Measurements from ENCODE around the gene PNMA8B.

Gene PNMA8B

DNA sequence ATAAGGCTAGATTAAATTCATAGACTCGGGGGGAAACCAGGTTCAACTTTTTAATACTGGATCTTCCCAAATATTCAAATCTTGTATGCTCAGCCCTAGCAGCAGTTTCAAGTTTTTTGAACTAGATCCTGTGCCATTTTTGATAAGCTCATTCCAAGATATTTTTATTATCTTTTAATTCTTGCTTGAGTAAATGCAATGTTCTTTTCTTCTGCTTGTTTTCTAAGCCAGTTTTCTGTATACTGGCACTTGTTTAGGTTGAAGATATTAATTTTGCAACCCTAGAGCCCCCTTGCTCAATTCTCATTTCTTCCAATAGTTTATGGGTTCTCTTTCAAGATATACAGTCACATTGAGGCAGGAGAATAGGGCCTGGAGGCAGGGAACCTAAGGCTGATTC, 53.8 kb downstream of the PNMA8B start:
- no peaks in the 10 kb centered on the region for H3K79me2 ChIP-seq (ENCODE audit: low read length)

More for the DNA sequence above, 53.8 kb downstream of the PNMA8B start:
- H3K4me2 ChIP-seq (ENCODE audit: low read depth, low read length) = no peak overlapping the region
- no peak overlapping the region for H3K27ac ChIP-seq (ENCODE audit: low read length)
- H3K27me3 ChIP-seq (replicated peaks; ENCODE audit: insufficient read depth, low read length) = peaks cover 49% of the 10 kb centered on the region
- H3K9me2 ChIP-seq (replicated peaks; ENCODE audit: insufficient read depth, low read length) = no peaks in the 10 kb centered on the region
- no peaks in the 10 kb centered on the region for H3K4me1 ChIP-seq (ENCODE audit: low read length)
- no peak for DNase-seq
- H3K9me3 ChIP-seq (replicated peaks; ENCODE audit: insufficient read depth, low read length) = no peaks in the 10 kb centered on the region
- no peaks in the 10 kb centered on the region for H4K20me1 ChIP-seq (ENCODE audit: insufficient read depth, low read length)
- H2AFZ ChIP-seq (ENCODE audit: low read length) = no peak overlapping the region
- no peaks in the 10 kb centered on the region for H3F3A ChIP-seq (ENCODE audit: insufficient read depth, low read length)
- H3K9ac ChIP-seq (ENCODE audit: low read length) = no peak overlapping the region
- TF ChIP-seq, protein P1, sequence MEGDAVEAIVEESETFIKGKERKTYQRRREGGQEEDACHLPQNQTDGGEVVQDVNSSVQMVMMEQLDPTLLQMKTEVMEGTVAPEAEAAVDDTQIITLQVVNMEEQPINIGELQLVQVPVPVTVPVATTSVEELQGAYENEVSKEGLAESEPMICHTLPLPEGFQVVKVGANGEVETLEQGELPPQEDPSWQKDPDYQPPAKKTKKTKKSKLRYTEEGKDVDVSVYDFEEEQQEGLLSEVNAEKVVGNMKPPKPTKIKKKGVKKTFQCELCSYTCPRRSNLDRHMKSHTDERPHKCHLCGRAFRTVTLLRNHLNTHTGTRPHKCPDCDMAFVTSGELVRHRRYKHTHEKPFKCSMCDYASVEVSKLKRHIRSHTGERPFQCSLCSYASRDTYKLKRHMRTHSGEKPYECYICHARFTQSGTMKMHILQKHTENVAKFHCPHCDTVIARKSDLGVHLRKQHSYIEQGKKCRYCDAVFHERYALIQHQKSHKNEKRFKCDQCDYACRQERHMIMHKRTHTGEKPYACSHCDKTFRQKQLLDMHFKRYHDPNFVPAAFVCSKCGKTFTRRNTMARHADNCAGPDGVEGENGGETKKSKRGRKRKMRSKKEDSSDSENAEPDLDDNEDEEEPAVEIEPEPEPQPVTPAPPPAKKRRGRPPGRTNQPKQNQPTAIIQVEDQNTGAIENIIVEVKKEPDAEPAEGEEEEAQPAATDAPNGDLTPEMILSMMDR (IDR thresholded peaks at IDR 0.05; ENCODE audit: low read length) = no peak
- no peak for TF ChIP-seq EZH2 (optimal IDR thresholded peaks at IDR 0.05; ENCODE audit: low read depth, low read length)
- TF ChIP-seq EZH2phosphoT487 (IDR thresholded peaks at IDR 0.05; ENCODE audit: low read length) = no peak
- no peak overlapping the region for H3K4me3 ChIP-seq (ENCODE audit: low read length)
- H3K36me3 ChIP-seq (replicated peaks; ENCODE audit: insufficient read depth, low read length) = no peaks in the 10 kb centered on the region

All from MM.1S (cell line).